H9 (cell line): ENCODE measurements around the gene TAT. TPM values are rescaled to one million over a fixed set of nuclear protein-coding genes. Genes with fewer than 3 reads are reported as not detected.

Source experiments
- DNase-seq: peaks from one replicate; pipeline ENCODE4 v3.0.0-alpha.2; 2017
- H2AFZ ChIP-seq: one replicate; pipeline ENCODE4 v1.6.1; 2013; ENCODE audit warnings: mild to moderate bottlenecking, low read length, control low read depth, moderate library complexity
- H2AK5ac ChIP-seq: 2 replicates; pipeline ENCODE4 v1.6.1; 2013; ENCODE audit warnings: low read length, control low read depth, mixed read lengths; ENCODE audit not compliant: insufficient read length
- H2BK120ac ChIP-seq: one replicate; pipeline ENCODE4 v1.6.1; 2013; ENCODE audit warnings: low read depth, mild to moderate bottlenecking, low read length, control low read depth, inconsistent platforms; ENCODE audit not compliant: poor library complexity, severe bottlenecking
- H2BK12ac ChIP-seq: 2 replicates; pipeline ENCODE4 v1.6.1; 2013; ENCODE audit warnings: low read length, control low read depth, mixed read lengths, low read depth; ENCODE audit not compliant: insufficient read length
- H2BK15ac ChIP-seq: 2 replicates; pipeline ENCODE4 v1.6.1; 2013; ENCODE audit warnings: low read depth, low read length, control low read depth
- H2BK20ac ChIP-seq: one replicate; pipeline ENCODE4 v1.6.1; 2013; ENCODE audit warnings: low read depth, mild to moderate bottlenecking, low read length, control low read depth, inconsistent platforms; ENCODE audit not compliant: poor library complexity, severe bottlenecking
- H2BK5ac ChIP-seq: 2 replicates; pipeline ENCODE4 v1.6.1; 2013; ENCODE audit warnings: low read length, control low read depth, mixed read lengths; ENCODE audit not compliant: insufficient read length
- H3K14ac ChIP-seq: 2 replicates; pipeline ENCODE4 v1.6.1; 2013; ENCODE audit warnings: low read length, control low read depth; ENCODE audit not compliant: insufficient read depth
- H3K18ac ChIP-seq: 2 replicates; pipeline ENCODE4 v1.6.1; 2013; ENCODE audit warnings: low read depth, mild to moderate bottlenecking, mixed read lengths, low read length, control low read depth; ENCODE audit not compliant: insufficient read length
- H3K23ac ChIP-seq: 2 replicates; pipeline ENCODE4 v1.6.1; 2013; ENCODE audit warnings: low read length, control low read depth, mixed read lengths, low read depth; ENCODE audit not compliant: insufficient read length
- H3K23me2 ChIP-seq: 2 replicates; pipeline ENCODE4 v1.6.1; 2013; ENCODE audit warnings: low read depth, mild to moderate bottlenecking, mixed read lengths, low read length, control low read depth; ENCODE audit not compliant: insufficient read length, poor library complexity, severe bottlenecking
- H3K27ac ChIP-seq: 2 replicates; pipeline ENCODE4 v1.5.1; 2013; ENCODE audit warnings: low read length, control low read depth, mixed read lengths, low read depth; ENCODE audit not compliant: insufficient read length
- H3K27me3 ChIP-seq: 2 replicates; pipeline ENCODE4 v1.6.1; 2013; ENCODE audit warnings: low read length, control low read depth, inconsistent platforms; ENCODE audit not compliant: insufficient read depth
- H3K4ac ChIP-seq: 2 replicates; pipeline ENCODE4 v1.6.1; 2013; ENCODE audit warnings: low read depth, mild to moderate bottlenecking, control low read depth, inconsistent platforms, low read length, moderate library complexity
- H3K4me1 ChIP-seq: 2 replicates; pipeline ENCODE4 v1.6.1; 2013; ENCODE audit warnings: low read length, control low read depth, inconsistent platforms; ENCODE audit not compliant: insufficient read depth
- H3K4me2 ChIP-seq: 2 replicates; pipeline ENCODE4 v1.6.1; 2013; ENCODE audit warnings: low read length, control low read depth, mixed read lengths; ENCODE audit not compliant: insufficient read length, insufficient read depth
- H3K56ac ChIP-seq: 2 replicates; pipeline ENCODE4 v1.6.1; 2013; ENCODE audit warnings: low read depth, mild to moderate bottlenecking, mixed read lengths, low read length, control low read depth; ENCODE audit not compliant: insufficient read length
- H3K79me1 ChIP-seq: 2 replicates; pipeline ENCODE4 v1.6.1; 2013; ENCODE audit warnings: low read depth, mild to moderate bottlenecking, moderate library complexity, low read length, control low read depth, inconsistent platforms; ENCODE audit not compliant: insufficient read depth, poor library complexity, severe bottlenecking
- H3K79me2 ChIP-seq: 2 replicates; pipeline ENCODE4 v1.6.1; 2013; ENCODE audit warnings: low read length, control low read depth, inconsistent platforms; ENCODE audit not compliant: insufficient read depth
- H3K9ac ChIP-seq: 2 replicates; pipeline ENCODE4 v1.6.1; 2013; ENCODE audit warnings: low read length, control low read depth, mixed read lengths; ENCODE audit not compliant: insufficient read length; ENCODE audit errors: extremely low read depth
- H3K9me3 ChIP-seq: one replicate; pipeline ENCODE4 v1.6.1; 2013; ENCODE audit warnings: low read depth, low read length, inconsistent platforms; ENCODE audit not compliant: control insufficient read depth
- H3T11ph ChIP-seq: one replicate; pipeline ENCODE4 v1.6.1; 2013; ENCODE audit warnings: mild to moderate bottlenecking, low read length, control low read depth, inconsistent platforms
- H4K20me1 ChIP-seq: one replicate; pipeline ENCODE4 v1.6.1; 2013; ENCODE audit not compliant: control insufficient read depth, insufficient read length, insufficient read depth
- H4K5ac ChIP-seq: 2 replicates; pipeline ENCODE4 v1.6.1; 2013; ENCODE audit warnings: low read depth, mild to moderate bottlenecking, mixed read lengths, low read length, control low read depth; ENCODE audit not compliant: insufficient read length
- H4K8ac ChIP-seq: replicated peaks from 2 replicates; pipeline ENCODE4 v1.6.1; 2013; ENCODE audit warnings: low read length, control low read depth, mixed read lengths, low read depth; ENCODE audit not compliant: insufficient read length
- H4K91ac ChIP-seq: 2 replicates; pipeline ENCODE4 v1.6.1; 2013; ENCODE audit warnings: low read depth, mild to moderate bottlenecking, moderate library complexity, mixed read lengths, low read length, control low read depth; ENCODE audit not compliant: insufficient read length
- H3K27ac Mint-ChIP-seq, 3 experiments: 2 replicates in 2 of 3; 3 replicates in 1 of 3; pipeline ENCODE4 v1.8.0; 2020 to 2021; ENCODE audit warnings: mixed read lengths in 3 of 3, mild to moderate bottlenecking in 1 of 3, moderate library complexity in 1 of 3
- H3K27me3 Mint-ChIP-seq: 2 replicates; pipeline ENCODE4 v1.8.0; 2021; ENCODE audit warnings: low read depth, mild to moderate bottlenecking, moderate library complexity, mixed read lengths
- H3K36me3 Mint-ChIP-seq, 3 experiments: 2 replicates in 2 of 3; 3 replicates in 1 of 3; pipeline ENCODE4 v1.8.0; 2020 to 2021; ENCODE audit warnings: low read depth in 3 of 3, mixed read lengths in 3 of 3; ENCODE audit not compliant: insufficient read depth in 1 of 3
- H3K4me1 Mint-ChIP-seq, 2 experiments: 2 replicates each; pipeline ENCODE4 v1.8.0; 2020; ENCODE audit warnings: mixed read lengths in 2 of 2
- H3K4me3 Mint-ChIP-seq, 2 experiments: 2 replicates in 1 of 2; 3 replicates in 1 of 2; pipeline ENCODE4 v1.8.0; 2020 to 2021; ENCODE audit warnings: mild to moderate bottlenecking in 2 of 2, mixed read lengths in 2 of 2, moderate library complexity in 1 of 2
- H3K9me3 Mint-ChIP-seq, 2 experiments: 2 replicates in 1 of 2; 3 replicates in 1 of 2; pipeline ENCODE4 v1.8.0; 2020; ENCODE audit warnings: mild to moderate bottlenecking in 2 of 2, mixed read lengths in 2 of 2, moderate library complexity in 1 of 2
- CTCF ChIP-seq: fragments of 200-600 bp; sonication (generic); conservative IDR thresholded peaks from 3 replicates; pipeline ENCODE4 v1.8.0; 2021; ENCODE audit warnings: antibody characterized with exemption, mild to moderate bottlenecking
- WGBS: extraction: QIAGEN DNeasy Blood & Tissue Kit; methylation state at CpG from one replicate; pipeline ENCODE4 v1.1.7; 2013; ENCODE audit warnings: missing lambda C conversion rate, low lambda C conversion rate, mixed read lengths; ENCODE audit not compliant: insufficient read length; ENCODE audit errors: extremely low coverage; 5-methylcytosine and 5-hydroxymethylcytosine counted together
- total RNA-seq: library from RNA; stranded (reverse); gene quantifications from 2 replicates; pipeline ENCODE4 v1.2.1, GENCODE V29; 2021

The TAT gene
- total RNA-seq, 1 experiment from 2014 or later = not detected

GRCh38 chr16:71626018-71626857, 49.3 kb upstream of the TAT start, which contains the start of gene MARVELD3:
Gene MARVELD3 (plus strand): TSS chr16:71626184. CDS start chr16:71626230, 46 bp downstream.
- Histone ChIP-seq H3K4ac (no peak within 1 kb of the TSS; the same call in 1 of the 2 replicates), H3K9me3 (no peaks in the 10 kb centered on the region), H3K27ac (no peak within 1 kb of the TSS), H3K23ac (no peak within 1 kb of the TSS), H2AK5ac (no peak within 1 kb of the TSS), H2BK5ac (no peak within 1 kb of the TSS), H2BK20ac (no peak within 1 kb of the TSS), H4K8ac (no peak within 1 kb of the TSS), H3K27me3 (no peaks in the 10 kb centered on the region), H3K9ac (peak within 1 kb of the TSS; percentile 84), H3K79me2 (no peaks in the 10 kb centered on the region), H3K14ac (peak within 1 kb of the TSS; percentile 95), H2BK15ac (no peak within 1 kb of the TSS), H4K91ac (no peak within 1 kb of the TSS), H4K20me1 (no peaks in the 10 kb centered on the region), H3K79me1 (no peaks in the 10 kb centered on the region), H3K56ac (no peak within 1 kb of the TSS), H3K18ac (peak within 1 kb of the TSS; percentile 91), H4K5ac (no peak within 1 kb of the TSS), H3K23me2 (no peaks in the 10 kb centered on the region), H3K4me1 (peaks cover 3% of the 10 kb centered on the region; the same call in 1 of the 2 replicates), H2BK12ac (no peak within 1 kb of the TSS), H2AFZ (no peak within 1 kb of the TSS), H2BK120ac (no peak within 1 kb of the TSS), H3T11ph (no peak within 1 kb of the TSS), H3K4me2 (peak within 1 kb of the TSS; percentile 45)
- Mint-ChIP-seq H3K27me3 (peaks cover 2% of the 10 kb centered on the region; the same call in 1 of the 2 replicates), H3K9me3 (peaks cover 0 to 3% of the 10 kb centered on the region in 2 experiments; a peak in 2 of 5 replicates), H3K4me1 (peaks cover 16 to 18% of the 10 kb centered on the region in 2 experiments), H3K27ac (peak within 1 kb of the TSS in 1 of 3 experiments; percentile 70; a peak in 2 of 7 replicates), H3K4me3 (peak within 1 kb of the TSS; percentile 87 to 91), H3K36me3 (peaks cover 10 to 28% (median 23%) of the 10 kb centered on the region in 3 experiments; a peak in 6 of 7 replicates)
- TF ChIP-seq CTCF = peak; percentile 39; the same call in 1 of the 3 replicates
- WGBS = no CpG with 5 or more reads among the region's 98 CpGs
- peak; percentile 94 for DNase-seq
